ENCODE results near the gene PIP4K2B.

PIP4K2B gene

GRCh38 chr17:38777641-38778250 lies 21.6 kb downstream of the PIP4K2B start:
- no peak for DNase-seq

GRCh38 chr17:38773258-38773657 lies 26.1 kb downstream of the PIP4K2B start:
- no peak for DNase-seq

GRCh38 chr17:38768417-38768816 lies 30.9 kb downstream of the PIP4K2B start:
- no peak for DNase-seq

GRCh38 chr17:38766341-38766740 lies 33.0 kb downstream of the PIP4K2B start:
- no peak for DNase-seq

- no peak for DNase-seq
Observed at GRCh38 chr17:38762231-38762630, 37.1 kb downstream of the PIP4K2B start.

- no peak for DNase-seq
Observed at GRCh38 chr17:38761612-38762011, 37.7 kb downstream of the PIP4K2B start.

- no peak for DNase-seq
Observed at GRCh38 chr17:38753071-38753506, 46.3 kb downstream of the PIP4K2B start.

GRCh38 chr17:38752308-38753070 lies 46.9 kb downstream of the PIP4K2B start, which contains the start of gene PSMB3:
PSMB3 (plus strand) TSS chr17:38752741; CDS start chr17:38752827, 86 bp downstream.
- DNase-seq, result peak; percentile 99

GRCh38 chr17:38751808-38752307 lies 47.5 kb downstream of the PIP4K2B start:
- DNase-seq, result peak; percentile 83

- peak; percentile 39 for DNase-seq
Observed at GRCh38 chr17:38751144-38751807, 48.1 kb downstream of the PIP4K2B start.

GRCh38 chr17:38750312-38751121 lies 48.8 kb downstream of the PIP4K2B start:
- peak; percentile 51 for DNase-seq

GRCh38 chr17:38750044-38750311 lies 49.4 kb downstream of the PIP4K2B start:
- DNase-seq, result no peak

- peak; percentile 67 for DNase-seq
Observed at GRCh38 chr17:38749223-38750043, 49.9 kb downstream of the PIP4K2B start.

- no peak for DNase-seq
Observed at GRCh38 chr17:38748892-38749222, 50.5 kb downstream of the PIP4K2B start.

GRCh38 chr17:38748149-38748891 lies 51.0 kb downstream of the PIP4K2B start, which contains the start of gene PCGF2:
PCGF2 (minus strand) TSS chr17:38748336; CDS start chr17:38740402, 7,934 bp downstream.
- peak; percentile 92 for DNase-seq

GRCh38 chr17:38747463-38748148 lies 51.8 kb downstream of the PIP4K2B start:
- DNase-seq, result no peak

- no peak for DNase-seq
Observed at GRCh38 chr17:38746849-38747462, 52.4 kb downstream of the PIP4K2B start.

- no peak for DNase-seq
Observed at GRCh38 chr17:38746004-38746848, 53.1 kb downstream of the PIP4K2B start.

GRCh38 chr17:38745545-38745944 lies 53.8 kb downstream of the PIP4K2B start:
- peak; percentile 92 for DNase-seq
